Effector memory CD8-positive, alpha-beta T cell (primary cell): ENCODE measurements around the gene IL1RN.

Experiments
- ATAC-seq: fragments of 150-1000 bp; cut with Tn5 transposase; replicated peaks from 2 replicates; pipeline ENCODE4 v1.10.0; 2021; ENCODE audit warnings: mild to moderate bottlenecking, moderate library complexity
- DNase-seq, 3 experiments: peaks; one replicate each; pipeline ENCODE4 v3.0.0; 2021
- H3K27ac Mint-ChIP-seq, 2 donors: one replicate each; pipeline ENCODE4 v1.8.0; 2022; ENCODE audit warnings: mild to moderate bottlenecking in 2 of 2, mixed read lengths in 2 of 2, moderate library complexity in 2 of 2
- H3K27me3 Mint-ChIP-seq, 2 donors: one replicate each; pipeline ENCODE4 v1.8.0; 2022; ENCODE audit warnings: mixed read lengths in 2 of 2
- H3K36me3 Mint-ChIP-seq: one replicate; pipeline ENCODE4 v1.8.0; 2022; ENCODE audit warnings: mild to moderate bottlenecking, moderate library complexity, mixed read lengths; ENCODE audit not compliant: insufficient read depth
- H3K4me1 Mint-ChIP-seq, 2 donors: one replicate each; pipeline ENCODE4 v1.8.0; 2022; ENCODE audit warnings: low read depth in 2 of 2, mixed read lengths in 2 of 2
- H3K4me3 Mint-ChIP-seq, 2 donors: one replicate each; pipeline ENCODE4 v1.8.0; 2022; ENCODE audit warnings: mild to moderate bottlenecking in 2 of 2, mixed read lengths in 2 of 2, moderate library complexity in 2 of 2
- H3K9me3 Mint-ChIP-seq, 2 donors: one replicate each; pipeline ENCODE4 v1.8.0; 2022; ENCODE audit warnings: mixed read lengths in 2 of 2

IL1RN gene

GRCh38 chr2:113112871-113113270 lies 14.5 kb upstream of the IL1RN start:
- H3K9me3 Mint-ChIP-seq, result no peaks in the 10 kb centered on the region
- ATAC-seq (no peak), DNase-seq (no peak)
- no peak overlapping the region for H3K27ac Mint-ChIP-seq
- H3K36me3 Mint-ChIP-seq, result no peaks in the 10 kb centered on the region
- peaks cover 0 to 8% of the 10 kb centered on the region in 2 donors for H3K4me1 Mint-ChIP-seq
- H3K4me3 Mint-ChIP-seq, result no peak overlapping the region
- peaks cover 6 to 11% of the 10 kb centered on the region in 2 donors for H3K27me3 Mint-ChIP-seq

- Mint-ChIP-seq H3K27me3 (peaks cover under 1 to 2% of the 10 kb centered on the region in 2 donors), H3K27ac (no peak overlapping the region), H3K36me3 (no peaks in the 10 kb centered on the region), H3K4me1 (peaks cover 0 to 8% of the 10 kb centered on the region in 2 donors), H3K4me3 (no peak overlapping the region), H3K9me3 (no peaks in the 10 kb centered on the region)
- DNase-seq, result no peak
- no peak for ATAC-seq
Measured at GRCh38 chr2:113113807-113114206, 13.6 kb upstream of the IL1RN start.

DNA sequence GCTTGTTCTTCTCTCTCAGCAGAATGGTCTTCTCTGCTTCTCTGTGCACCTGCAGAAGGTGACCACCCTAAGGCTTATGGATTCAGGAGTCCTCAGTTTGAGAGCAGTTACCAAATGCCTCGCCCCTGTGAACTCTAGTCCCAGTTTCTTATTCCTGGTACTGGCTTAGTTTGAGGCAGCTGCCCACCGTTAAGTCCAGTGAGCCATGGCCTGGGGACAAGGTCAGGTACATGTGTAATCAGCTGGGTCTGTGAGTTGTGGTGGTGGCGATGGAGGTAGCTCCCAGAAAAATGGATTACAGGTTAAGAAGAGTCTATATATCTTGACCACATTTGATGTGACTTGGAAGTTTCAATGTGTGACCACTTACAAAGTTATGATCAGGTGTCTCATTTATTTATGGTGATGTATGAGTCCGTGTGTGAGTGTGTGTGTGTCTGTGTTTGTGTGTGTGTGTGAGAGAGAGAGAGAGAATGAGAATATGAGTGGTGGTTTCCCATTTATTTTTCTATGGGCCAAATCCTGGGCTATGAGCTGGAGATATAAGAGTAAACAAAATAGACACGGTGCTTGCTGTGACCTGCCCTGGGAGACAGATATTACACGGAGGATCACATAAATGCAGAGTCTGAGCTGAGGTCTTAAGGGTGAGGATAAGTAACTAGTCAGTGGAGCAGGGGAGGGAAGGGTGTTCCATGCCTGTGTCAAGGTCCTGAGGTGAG lies 13.0 kb upstream of the IL1RN start:
- Mint-ChIP-seq H3K27ac (no peak overlapping the region), H3K27me3 (no peaks in the 10 kb centered on the region), H3K36me3 (no peaks in the 10 kb centered on the region), H3K4me1 (peaks cover 0 to 8% of the 10 kb centered on the region in 2 donors), H3K9me3 (no peaks in the 10 kb centered on the region), H3K4me3 (no peak overlapping the region)
- DNase-seq (no peak), ATAC-seq (no peak)

DNA sequence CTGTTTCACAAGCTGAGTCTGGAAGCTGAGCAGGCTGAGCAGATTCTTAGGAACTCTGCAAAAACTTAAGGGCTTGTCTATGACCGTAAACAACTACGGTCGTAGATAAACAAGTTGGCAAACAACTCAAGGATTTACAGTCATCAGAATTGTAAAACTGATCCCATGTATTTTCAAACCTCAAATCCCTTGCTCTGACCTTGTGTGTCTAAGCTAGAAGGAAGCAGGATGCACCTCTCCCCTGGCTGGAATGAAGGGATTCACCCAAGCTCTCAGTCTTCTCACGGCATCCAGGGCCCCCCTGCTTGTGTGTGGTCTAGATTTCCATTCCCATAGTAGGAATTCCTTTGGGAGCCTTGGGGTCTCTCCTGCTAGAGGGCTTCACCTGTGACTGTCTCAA lies 12.4 kb upstream of the IL1RN start:
- DNase-seq (no peak), ATAC-seq (no peak)
- peaks cover 0 to 8% of the 10 kb centered on the region in 2 donors for H3K4me1 Mint-ChIP-seq
- H3K27me3 Mint-ChIP-seq, result no peaks in the 10 kb centered on the region
- no peak overlapping the region for H3K27ac Mint-ChIP-seq
- H3K36me3 Mint-ChIP-seq, result no peaks in the 10 kb centered on the region
- H3K4me3 Mint-ChIP-seq, result no peak overlapping the region
- H3K9me3 Mint-ChIP-seq, result no peaks in the 10 kb centered on the region

GRCh38 chr2:113116100-113116958 lies 11.1 kb upstream of the IL1RN start:
- Mint-ChIP-seq H3K36me3 (no peaks in the 10 kb centered on the region), H3K4me3 (no peak overlapping the region), H3K4me1 (peaks cover 4 to 8% of the 10 kb centered on the region in 2 donors), H3K27me3 (peaks cover 0 to 6% of the 10 kb centered on the region in 2 donors), H3K9me3 (no peaks in the 10 kb centered on the region), H3K27ac (no peak overlapping the region)
- peak; percentile 27 for ATAC-seq
- DNase-seq, result no peak

- peaks cover 4 to 8% of the 10 kb centered on the region in 2 donors for H3K4me1 Mint-ChIP-seq
- no peak overlapping the region for H3K27ac Mint-ChIP-seq
- DNase-seq, result no peak
- no peak for ATAC-seq
- H3K36me3 Mint-ChIP-seq, result no peaks in the 10 kb centered on the region
- H3K9me3 Mint-ChIP-seq, result no peaks in the 10 kb centered on the region
- H3K4me3 Mint-ChIP-seq, result no peak overlapping the region
- peaks cover 0 to 6% of the 10 kb centered on the region in 2 donors for H3K27me3 Mint-ChIP-seq
Measured at GRCh38 chr2:113117541-113118262, 9.7 kb upstream of the IL1RN start.

DNA sequence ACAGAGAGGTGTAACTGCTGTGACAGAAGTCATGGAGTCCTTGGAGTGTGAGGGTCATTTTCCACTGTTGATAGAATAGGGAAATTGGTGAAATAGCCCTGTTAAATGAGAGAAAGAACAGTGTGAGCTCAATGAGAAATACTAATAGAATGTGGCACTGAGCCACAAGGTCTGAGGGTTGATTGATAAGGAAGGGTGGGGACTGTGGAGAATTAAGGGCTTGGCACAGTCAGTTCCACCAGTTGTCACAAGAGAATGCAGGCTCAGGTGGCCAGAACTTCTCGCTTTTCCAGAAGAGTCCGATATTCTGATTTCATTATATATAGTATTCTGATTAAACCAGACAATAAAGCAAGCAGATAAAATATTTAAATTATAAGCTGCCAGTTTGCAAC lies 9.1 kb upstream of the IL1RN start:
- no peak for ATAC-seq
- no peak overlapping the region for H3K27ac Mint-ChIP-seq
- H3K9me3 Mint-ChIP-seq, result no peaks in the 10 kb centered on the region

GRCh38 chr2:113119111-113119510 lies 8.3 kb upstream of the IL1RN start:
- Mint-ChIP-seq H3K9me3 (no peaks in the 10 kb centered on the region), H3K27ac (no peak overlapping the region), H3K27me3 (peaks cover 6% of the 10 kb centered on the region in 2 donors), H3K36me3 (no peaks in the 10 kb centered on the region), H3K4me1 (peaks cover 7 to 11% of the 10 kb centered on the region in 2 donors), H3K4me3 (no peak overlapping the region)
- ATAC-seq (no peak), DNase-seq (no peak)

More for the DNA sequence above, 9.1 kb upstream of the IL1RN start:
- no peak for DNase-seq
- Mint-ChIP-seq H3K4me1 (peaks cover 4 to 8% of the 10 kb centered on the region in 2 donors), H3K4me3 (no peak overlapping the region), H3K36me3 (no peaks in the 10 kb centered on the region), H3K27me3 (peaks cover 0 to 6% of the 10 kb centered on the region in 2 donors)

DNA sequence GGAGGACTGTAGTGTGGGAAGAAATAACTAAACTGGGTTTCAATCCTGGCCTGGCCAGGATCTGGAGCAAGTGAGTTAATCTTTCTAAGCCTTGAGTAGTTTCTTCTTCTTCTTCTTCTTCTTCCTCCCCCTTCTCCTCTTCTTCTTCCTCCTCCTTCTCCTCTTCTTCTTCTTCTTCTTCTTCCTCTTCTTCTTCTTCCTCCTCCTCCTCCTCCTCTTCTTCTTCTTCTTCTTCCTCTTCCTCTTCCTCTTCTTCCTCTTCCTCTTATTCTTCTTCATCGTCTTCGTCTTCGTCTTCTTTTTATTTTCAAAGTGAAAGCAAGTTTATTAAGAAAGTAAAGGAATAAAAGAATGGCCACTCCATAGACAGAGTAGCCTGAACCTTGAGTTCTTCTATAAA lies 6.5 kb upstream of the IL1RN start:
- no peaks in the 10 kb centered on the region for H3K36me3 Mint-ChIP-seq
- peaks cover 11 to 14% of the 10 kb centered on the region in 2 donors for H3K4me1 Mint-ChIP-seq
- ATAC-seq (no peak), DNase-seq (no peak)
- no peak overlapping the region for H3K4me3 Mint-ChIP-seq
- peaks cover 6 to 13% of the 10 kb centered on the region in 2 donors for H3K27me3 Mint-ChIP-seq
- H3K27ac Mint-ChIP-seq, result no peak overlapping the region
- no peaks in the 10 kb centered on the region for H3K9me3 Mint-ChIP-seq

- no peaks in the 10 kb centered on the region for H3K9me3 Mint-ChIP-seq
- DNase-seq (no peak), ATAC-seq (no peak)
- peaks cover 8 to 16% of the 10 kb centered on the region in 2 donors for H3K4me1 Mint-ChIP-seq
- H3K4me3 Mint-ChIP-seq, result no peak overlapping the region
- H3K27ac Mint-ChIP-seq, result no peak overlapping the region
- no peaks in the 10 kb centered on the region for H3K36me3 Mint-ChIP-seq
- H3K27me3 Mint-ChIP-seq, result peaks cover 6 to 13% of the 10 kb centered on the region in 2 donors
Measured at GRCh38 chr2:113122364-113122763, 5.0 kb upstream of the IL1RN start.

GRCh38 chr2:113123726-113124125 lies 3.7 kb upstream of the IL1RN start:
- H3K36me3 Mint-ChIP-seq, result no peaks in the 10 kb centered on the region
- peaks cover 6 to 13% of the 10 kb centered on the region in 2 donors for H3K27me3 Mint-ChIP-seq
- ATAC-seq (no peak), DNase-seq (no peak)
- peaks cover 8 to 19% of the 10 kb centered on the region in 2 donors for H3K4me1 Mint-ChIP-seq
- no peaks in the 10 kb centered on the region for H3K9me3 Mint-ChIP-seq
- H3K27ac Mint-ChIP-seq, result no peak overlapping the region
- no peak overlapping the region for H3K4me3 Mint-ChIP-seq

- ATAC-seq (no peak), DNase-seq (no peak)
- Mint-ChIP-seq H3K4me3 (no peak overlapping the region), H3K9me3 (no peaks in the 10 kb centered on the region), H3K36me3 (no peaks in the 10 kb centered on the region), H3K4me1 (peaks cover 8 to 19% of the 10 kb centered on the region in 2 donors), H3K27ac (peak overlapping the region in 1 of 2 donors; percentile 38), H3K27me3 (peaks cover 6 to 13% of the 10 kb centered on the region in 2 donors)
Measured at GRCh38 chr2:113124181-113124961, 3.0 kb upstream of the IL1RN start.
